ENCODE results near the gene FABP7. TPM values are rescaled to one million over a fixed set of nuclear protein-coding genes. Genes with fewer than 3 reads are reported as not detected.

FABP7 gene
- total RNA-seq, result not detected

GRCh38 chr6:122779667-122780066 is at the start of gene FABP7:
Gene FABP7, plus strand, starts transcription at chr6:122779716. Its CDS starts 79 bp downstream, at chr6:122779795.
- H3K36me3 ChIP-seq, result no peaks in the 10 kb centered on the region
- H3K27me3 ChIP-seq, result no peaks in the 10 kb centered on the region
- H3K27ac ChIP-seq (replicated peaks in 1 of 4), result no peak within 1 kb of the TSS
- no peak within 1 kb of the TSS for H3K4me3 ChIP-seq
- TF ChIP-seq, protein P1, sequence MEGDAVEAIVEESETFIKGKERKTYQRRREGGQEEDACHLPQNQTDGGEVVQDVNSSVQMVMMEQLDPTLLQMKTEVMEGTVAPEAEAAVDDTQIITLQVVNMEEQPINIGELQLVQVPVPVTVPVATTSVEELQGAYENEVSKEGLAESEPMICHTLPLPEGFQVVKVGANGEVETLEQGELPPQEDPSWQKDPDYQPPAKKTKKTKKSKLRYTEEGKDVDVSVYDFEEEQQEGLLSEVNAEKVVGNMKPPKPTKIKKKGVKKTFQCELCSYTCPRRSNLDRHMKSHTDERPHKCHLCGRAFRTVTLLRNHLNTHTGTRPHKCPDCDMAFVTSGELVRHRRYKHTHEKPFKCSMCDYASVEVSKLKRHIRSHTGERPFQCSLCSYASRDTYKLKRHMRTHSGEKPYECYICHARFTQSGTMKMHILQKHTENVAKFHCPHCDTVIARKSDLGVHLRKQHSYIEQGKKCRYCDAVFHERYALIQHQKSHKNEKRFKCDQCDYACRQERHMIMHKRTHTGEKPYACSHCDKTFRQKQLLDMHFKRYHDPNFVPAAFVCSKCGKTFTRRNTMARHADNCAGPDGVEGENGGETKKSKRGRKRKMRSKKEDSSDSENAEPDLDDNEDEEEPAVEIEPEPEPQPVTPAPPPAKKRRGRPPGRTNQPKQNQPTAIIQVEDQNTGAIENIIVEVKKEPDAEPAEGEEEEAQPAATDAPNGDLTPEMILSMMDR (IDR thresholded peaks at IDR 0.05), result no peak
- TF ChIP-seq POLR2AphosphoS5 (IDR thresholded peaks at IDR 0.05) (no peak), EP300 (IDR thresholded peaks at IDR 0.05) (no peak), POLR2A (IDR thresholded peaks at IDR 0.05; ENCODE audit: low read depth) (no peak)
- WGBS, result 59% methylated on average over 3 of the region's 3 CpGs
- intact Hi-C loops (cut with DNase I), result no loop called here
- H3K9me3 ChIP-seq, result no peaks in the 10 kb centered on the region
- no peaks in the 10 kb centered on the region for H3K4me1 ChIP-seq
- no peak for DNase-seq (ENCODE audit: extremely low spot score)

DNA sequence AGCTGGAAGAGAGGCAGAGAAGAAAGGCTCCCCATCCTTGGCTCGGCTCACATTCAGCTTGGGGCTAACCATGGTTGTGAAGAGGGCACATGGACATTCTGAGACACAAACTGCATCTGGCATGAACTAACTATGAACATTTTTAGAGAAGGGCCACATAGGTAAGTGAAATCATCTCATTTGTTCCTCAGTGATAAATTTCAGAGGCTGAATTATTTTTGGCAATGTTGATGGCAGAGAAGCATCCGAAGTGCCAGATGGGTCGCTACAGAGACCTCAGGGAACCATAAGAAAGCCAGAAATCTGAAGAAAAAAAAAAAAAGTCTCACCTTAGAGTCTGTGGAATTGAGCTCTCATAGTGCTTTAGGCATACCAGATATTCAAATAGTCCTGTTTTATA is 49.2 kb upstream of the FABP7 start:
- Histone ChIP-seq H3K9me3 (no peaks in the 10 kb centered on the region), H3K4me1 (no peaks in the 10 kb centered on the region), H3K36me3 (no peaks in the 10 kb centered on the region), H3K4me3 (no peak overlapping the region), H3K27ac (replicated peaks in 1 of 4) (no peak overlapping the region), H3K27me3 (peaks cover 0 to 5% (median 0%) of the 10 kb centered on the region in 4 donors)
- intact Hi-C loops (cut with DNase I), result loop anchor here (2.0 to 5.0 kb wide), 2 partner anchors 108 to 587 kb away; no protein-coding TSS in a partner anchor
- no peak for DNase-seq (ENCODE audit: extremely low spot score)
- TF ChIP-seq POLR2AphosphoS5 (IDR thresholded peaks at IDR 0.05) (no peak), EP300 (IDR thresholded peaks at IDR 0.05) (no peak), POLR2A (IDR thresholded peaks at IDR 0.05; ENCODE audit: low read depth) (no peak)
- TF ChIP-seq, protein P1 (IDR thresholded peaks at IDR 0.05), result no peak
- 85% methylated on average over 3 of the region's 3 CpGs for WGBS

DNA sequence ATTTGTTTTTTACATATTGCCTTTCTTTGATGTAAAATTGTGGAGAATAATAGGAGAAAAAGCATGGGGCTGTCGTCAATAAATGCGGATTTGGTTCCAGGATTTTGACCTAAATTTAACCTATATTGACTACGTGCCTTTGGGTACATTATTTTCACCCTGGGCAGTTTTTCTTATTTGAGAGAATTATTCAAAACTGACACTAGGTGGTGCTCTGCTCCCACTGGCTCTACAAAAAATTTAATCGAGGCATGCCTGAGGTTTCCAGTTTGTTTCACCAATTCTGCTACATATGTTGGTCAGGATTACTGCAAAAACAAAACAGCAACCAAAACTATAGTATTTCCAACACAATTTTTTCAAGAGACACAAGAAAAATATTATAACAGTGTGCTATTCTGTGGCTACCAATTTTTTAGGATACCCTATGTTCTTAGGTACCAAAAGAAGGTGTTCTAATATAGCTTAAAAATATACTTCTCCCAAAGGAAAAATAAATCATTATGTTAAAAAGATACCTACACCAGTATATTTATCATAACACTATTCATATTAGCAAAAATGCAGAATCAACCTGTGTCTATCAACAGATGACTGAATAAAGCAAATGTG is 48.6 kb upstream of the FABP7 start:
- TF ChIP-seq POLR2AphosphoS5 (IDR thresholded peaks at IDR 0.05), result no peak
- TF ChIP-seq EP300 (IDR thresholded peaks at IDR 0.05), result no peak
- TF ChIP-seq, protein P1 (IDR thresholded peaks at IDR 0.05), result peak; percentile 60 to 76 (median 69)
- Histone ChIP-seq H3K4me3 (no peak overlapping the region), H3K9me3 (no peaks in the 10 kb centered on the region), H3K4me1 (no peaks in the 10 kb centered on the region), H3K36me3 (no peaks in the 10 kb centered on the region), H3K27ac (replicated peaks in 1 of 4) (no peak overlapping the region), H3K27me3 (peaks cover 0 to 5% (median 0%) of the 10 kb centered on the region in 4 donors)
- WGBS, result 2% methylated on average over 4 of the region's 4 CpGs
- intact Hi-C loops (cut with DNase I), result loop anchor here (2.0 to 5.0 kb wide), 2 partner anchors 108 to 586 kb away; no protein-coding TSS in a partner anchor
- no peak for DNase-seq (ENCODE audit: extremely low spot score)

- Histone ChIP-seq H3K27ac (replicated peaks in 1 of 4) (no peak overlapping the region), H3K4me1 (no peaks in the 10 kb centered on the region), H3K27me3 (peaks cover 0 to 3% (median 0%) of the 10 kb centered on the region in 4 donors), H3K4me3 (no peak overlapping the region), H3K9me3 (no peaks in the 10 kb centered on the region), H3K36me3 (no peaks in the 10 kb centered on the region)
- TF ChIP-seq POLR2A (IDR thresholded peaks at IDR 0.05; ENCODE audit: low read depth) (no peak), POLR2AphosphoS5 (IDR thresholded peaks at IDR 0.05) (no peak), EP300 (IDR thresholded peaks at IDR 0.05) (no peak)
- TF ChIP-seq, protein P1 (IDR thresholded peaks at IDR 0.05), result no peak
- WGBS, result 74% methylated on average over 4 of the region's 4 CpGs
- intact Hi-C loops (cut with DNase I), result loop anchor here (5.0 kb wide), 1 partner anchor 584 kb away; no protein-coding TSS in a partner anchor
- DNase-seq (ENCODE audit: extremely low spot score), result no peak
Measured at GRCh38 chr6:122733259-122733658, 46.3 kb upstream of the FABP7 start.

Measured in esophagus muscularis mucosa (tissue), 4 donors.